ENCODE results near the gene TIE1. TPM values are rescaled to one million over a fixed set of nuclear protein-coding genes. Genes with fewer than 3 reads are reported as not detected.

TIE1 gene
- total RNA-seq, 2 experiments from 2014 or later = 0.15 to 0.66 TPM

- TF ChIP-seq, protein P1, sequence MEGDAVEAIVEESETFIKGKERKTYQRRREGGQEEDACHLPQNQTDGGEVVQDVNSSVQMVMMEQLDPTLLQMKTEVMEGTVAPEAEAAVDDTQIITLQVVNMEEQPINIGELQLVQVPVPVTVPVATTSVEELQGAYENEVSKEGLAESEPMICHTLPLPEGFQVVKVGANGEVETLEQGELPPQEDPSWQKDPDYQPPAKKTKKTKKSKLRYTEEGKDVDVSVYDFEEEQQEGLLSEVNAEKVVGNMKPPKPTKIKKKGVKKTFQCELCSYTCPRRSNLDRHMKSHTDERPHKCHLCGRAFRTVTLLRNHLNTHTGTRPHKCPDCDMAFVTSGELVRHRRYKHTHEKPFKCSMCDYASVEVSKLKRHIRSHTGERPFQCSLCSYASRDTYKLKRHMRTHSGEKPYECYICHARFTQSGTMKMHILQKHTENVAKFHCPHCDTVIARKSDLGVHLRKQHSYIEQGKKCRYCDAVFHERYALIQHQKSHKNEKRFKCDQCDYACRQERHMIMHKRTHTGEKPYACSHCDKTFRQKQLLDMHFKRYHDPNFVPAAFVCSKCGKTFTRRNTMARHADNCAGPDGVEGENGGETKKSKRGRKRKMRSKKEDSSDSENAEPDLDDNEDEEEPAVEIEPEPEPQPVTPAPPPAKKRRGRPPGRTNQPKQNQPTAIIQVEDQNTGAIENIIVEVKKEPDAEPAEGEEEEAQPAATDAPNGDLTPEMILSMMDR (conservative IDR thresholded peaks at IDR 0.05; ENCODE audit: low read length) = no peak
- TF ChIP-seq EZH2phosphoT487 (IDR thresholded peaks at IDR 0.05; ENCODE audit: borderline replicate concordance, low read depth, low read length) = no peak
- Histone ChIP-seq H4K20me1 (ENCODE audit: insufficient read depth, low read length) (no peaks in the 10 kb centered on the region), H3K9me2 (ENCODE audit: insufficient read depth, low read length) (no peaks in the 10 kb centered on the region), H3K4me3 (ENCODE audit: low read depth, low read length, poor library complexity, severe bottlenecking) (no peak overlapping the region), H3K9me3 (ENCODE audit: low read length) (no peaks in the 10 kb centered on the region), H3K79me2 (ENCODE audit: insufficient read depth, low read depth, low read length) (no peaks in the 10 kb centered on the region), H3K36me3 (ENCODE audit: insufficient read depth, low read length) (no peaks in the 10 kb centered on the region), H3K4me1 (ENCODE audit: insufficient read depth, low read length, poor library complexity, severe bottlenecking) (no peaks in the 10 kb centered on the region), H3K27ac (ENCODE audit: low read depth, low read length, poor library complexity, severe bottlenecking) (no peak overlapping the region), H2AFZ (ENCODE audit: low read length) (no peak overlapping the region), H3K4me2 (ENCODE audit: low read length) (no peak overlapping the region)
- BruUV-seq (replicated peaks) = no TSS peak
- intact Hi-C loops (cut with micrococcal nuclease; ENCODE audit: unreplicated experiment) = no loop called here
- ChIA-PET POLR2A (no interaction called here), CTCF (ENCODE audit: unreplicated experiment) (no interaction called here)
- no peak for DNase-seq (ENCODE audit: low spot score)
These were observed 15.4 kb downstream of the TIE1 start for GRCh38 chr1:43315963-43316737.

DNA sequence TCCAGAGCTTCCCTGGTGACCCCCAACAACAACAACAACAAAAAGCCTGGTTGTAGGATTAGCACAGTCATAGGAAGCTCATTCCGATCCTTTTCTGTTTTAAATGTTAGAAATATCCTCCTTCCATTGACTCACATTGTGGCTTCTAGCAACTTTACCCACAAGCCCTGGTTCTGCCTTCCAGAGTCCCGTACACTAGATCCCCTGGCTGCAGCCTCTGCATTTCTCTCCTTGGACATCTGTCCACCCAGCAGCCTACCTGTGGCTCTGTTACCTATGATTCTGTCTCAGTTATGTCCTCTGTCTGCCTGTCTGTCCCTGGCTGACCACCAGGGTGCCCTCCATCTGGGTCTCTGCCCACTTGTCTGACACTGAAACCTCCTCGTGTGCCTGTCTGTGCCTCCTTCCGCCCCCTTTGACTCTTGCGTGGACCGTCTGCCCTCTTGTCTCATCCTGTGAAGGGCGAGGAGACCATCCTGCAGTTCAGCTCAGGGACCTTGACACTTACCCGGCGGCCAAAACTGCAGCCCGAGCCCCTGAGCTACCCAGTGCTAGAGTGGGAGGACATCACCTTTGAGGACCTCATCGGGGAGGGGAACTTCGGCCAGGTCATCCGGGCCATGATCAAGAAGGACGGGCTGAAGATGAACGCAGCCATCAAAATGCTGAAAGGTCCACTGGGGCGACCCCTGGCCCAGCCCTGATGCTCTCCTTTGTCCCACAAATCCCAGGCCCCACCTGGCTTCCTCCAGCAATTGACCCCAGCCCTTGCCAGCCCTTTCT lies 16.1 kb downstream of the TIE1 start:
- BruUV-seq (replicated peaks) = no TSS peak
- CTCF ChIA-PET (ENCODE audit: unreplicated experiment) = no interaction called here
- intact Hi-C loops (cut with micrococcal nuclease; ENCODE audit: unreplicated experiment) = no loop called here
- Histone ChIP-seq H3K9me2 (ENCODE audit: insufficient read depth, low read length) (no peaks in the 10 kb centered on the region), H3K9me3 (ENCODE audit: low read length) (no peaks in the 10 kb centered on the region), H4K20me1 (ENCODE audit: insufficient read depth, low read length) (no peaks in the 10 kb centered on the region), H3K4me1 (ENCODE audit: insufficient read depth, low read length, poor library complexity, severe bottlenecking) (no peaks in the 10 kb centered on the region), H3K36me3 (ENCODE audit: insufficient read depth, low read length) (no peaks in the 10 kb centered on the region), H3K79me2 (ENCODE audit: insufficient read depth, low read depth, low read length) (no peaks in the 10 kb centered on the region), H2AFZ (ENCODE audit: low read length) (no peak overlapping the region), H3K4me2 (ENCODE audit: low read length) (no peak overlapping the region), H3K4me3 (ENCODE audit: low read depth, low read length, poor library complexity, severe bottlenecking) (no peak overlapping the region), H3K27ac (ENCODE audit: low read depth, low read length, poor library complexity, severe bottlenecking) (no peak overlapping the region)
- POLR2A ChIA-PET = no interaction called here
- DNase-seq (ENCODE audit: low spot score) = no peak
- TF ChIP-seq EZH2phosphoT487 (IDR thresholded peaks at IDR 0.05; ENCODE audit: borderline replicate concordance, low read depth, low read length) = no peak
- TF ChIP-seq, protein P1 (conservative IDR thresholded peaks at IDR 0.05; ENCODE audit: low read length) = no peak
